HepG2 (cell line): ENCODE data around the gene C2CD3. TPM values are rescaled to one million over a fixed set of nuclear protein-coding genes. Genes with fewer than 3 reads are reported as not detected.
A peak's percentile ranks its signal among the peaks of the same experiment; 100 is the strongest.

Experiments
- BCL6 ChIP-seq: IDR thresholded peaks from 2 replicates; pipeline ENCODE4 v1.6.1; 2016; ENCODE audit warnings: missing genetic modification reagents, missing compliant biosample characterization
- CCAR2 ChIP-seq: fragments of 200-400 bp; formaldehyde crosslinking; optimal IDR thresholded peaks from 2 replicates; pipeline ENCODE3; 2018; ENCODE audit warnings: low read depth, mild to moderate bottlenecking, low read length, moderate library complexity
- DDIT3 ChIP-seq: sonication (generic); formaldehyde crosslinking; IDR thresholded peaks from 2 replicates; pipeline ENCODE4 v1.4.0; 2020; ENCODE audit warnings: mild to moderate bottlenecking, missing genetic modification reagents
- EEA1 ChIP-seq: sonication (generic); formaldehyde crosslinking; IDR thresholded peaks from 2 replicates; pipeline ENCODE4 v1.5.1; 2020; ENCODE audit warnings: mild to moderate bottlenecking, missing genetic modification reagents, borderline replicate concordance
- ETV5 ChIP-seq: IDR thresholded peaks from 2 replicates; pipeline ENCODE4 v1.6.1; 2018; ENCODE audit warnings: missing biosample characterization, missing genetic modification reagents, inconsistent platforms, borderline replicate concordance
- FOXK2 ChIP-seq: fragments of 450-650 bp; IDR thresholded peaks from 2 replicates; pipeline ENCODE4 v1.6.1; 2016
- GLI4 ChIP-seq: sonication (generic); formaldehyde crosslinking; IDR thresholded peaks from 2 replicates; pipeline ENCODE4 v1.5.1; 2020; ENCODE audit warnings: missing genetic modification reagents, mild to moderate bottlenecking, moderate library complexity, borderline replicate concordance
- GTF3A ChIP-seq: sonication (generic); formaldehyde crosslinking; conservative IDR thresholded peaks from 2 replicates; pipeline ENCODE4 v1.4.0; 2020; ENCODE audit warnings: mild to moderate bottlenecking, missing genetic modification reagents
- GZF1 ChIP-seq: sonication (generic); formaldehyde crosslinking; IDR thresholded peaks from 2 replicates; pipeline ENCODE4 v1.5.1; 2020; ENCODE audit warnings: mild to moderate bottlenecking, missing genetic modification reagents
- HOXA5 ChIP-seq: sonication (generic); formaldehyde crosslinking; IDR thresholded peaks from 2 replicates; pipeline ENCODE4 v1.4.0; 2020; ENCODE audit warnings: missing genetic modification reagents
- KDM2A ChIP-seq: sonication (generic); formaldehyde crosslinking; IDR thresholded peaks from 2 replicates; pipeline ENCODE4 v1.4.0; 2020; ENCODE audit warnings: low read depth, missing genetic modification reagents, borderline replicate concordance
- LBX2 ChIP-seq: sonication (generic); formaldehyde crosslinking; IDR thresholded peaks from 2 replicates; pipeline ENCODE4 v1.5.0; 2020; ENCODE audit warnings: missing genetic modification reagents, mild to moderate bottlenecking, borderline replicate concordance
- MTA3 ChIP-seq: sonication (generic); formaldehyde crosslinking; IDR thresholded peaks from 2 replicates; pipeline ENCODE4 v1.4.0; 2020; ENCODE audit warnings: missing genetic modification reagents
- MTERF4 ChIP-seq: sonication (generic); formaldehyde crosslinking; IDR thresholded peaks from 2 replicates; pipeline ENCODE4 v1.8.0; 2023; ENCODE audit warnings: mild to moderate bottlenecking, missing genetic modification reagents
- NBN ChIP-seq: fragments of 450-650 bp; conservative IDR thresholded peaks from 2 replicates; pipeline ENCODE4 v1.6.1; 2017
- NR3C1 ChIP-seq: sonication (generic); formaldehyde crosslinking; IDR thresholded peaks from 2 replicates; pipeline ENCODE4 v1.4.0; 2020; ENCODE audit warnings: missing genetic modification reagents
- RNF219 ChIP-seq: sonication (generic); formaldehyde crosslinking; IDR thresholded peaks from 2 replicates; pipeline ENCODE4 v1.5.0; 2020; ENCODE audit warnings: mild to moderate bottlenecking, missing genetic modification reagents
- SALL2 ChIP-seq: sonication (generic); formaldehyde crosslinking; IDR thresholded peaks from 2 replicates; pipeline ENCODE4 v1.8.1; 2023; ENCODE audit warnings: mild to moderate bottlenecking, missing genetic modification reagents, inconsistent platforms
- SCMH1 ChIP-seq: sonication (generic); formaldehyde crosslinking; IDR thresholded peaks from 2 replicates; pipeline ENCODE4 v1.9.0; 2021; ENCODE audit warnings: missing genetic modification reagents, mild to moderate bottlenecking, borderline replicate concordance
- ZBTB42 ChIP-seq: sonication (generic); formaldehyde crosslinking; IDR thresholded peaks from 2 replicates; pipeline ENCODE4 v1.5.0; 2020; ENCODE audit warnings: mild to moderate bottlenecking, missing genetic modification reagents
- ZNF12 ChIP-seq: sonication (generic); formaldehyde crosslinking; IDR thresholded peaks from 2 replicates; pipeline ENCODE4 v1.5.0; 2020; ENCODE audit warnings: missing genetic modification reagents
- ZNF546 ChIP-seq: sonication (generic); formaldehyde crosslinking; conservative IDR thresholded peaks from 2 replicates; pipeline ENCODE4 v1.8.1; 2023; ENCODE audit warnings: mild to moderate bottlenecking, missing genetic modification reagents
- ZNF556 ChIP-seq: sonication (generic); formaldehyde crosslinking; IDR thresholded peaks from 2 replicates; pipeline ENCODE4 v1.4.0; 2020; ENCODE audit warnings: mild to moderate bottlenecking, missing genetic modification reagents, borderline replicate concordance
- ZNF629 ChIP-seq: sonication (generic); formaldehyde crosslinking; conservative IDR thresholded peaks from 2 replicates; pipeline ENCODE4 v1.5.0; 2020; ENCODE audit warnings: missing genetic modification reagents
- polyA plus RNA-seq, 8 experiments: library from polyadenylated mRNA; depleted of rRNA in 3 of 8; stranded (reverse) in 7 of 8; unstranded in 1 of 8; fragments of >200 nt; fragmentation: Illumina TruSeq in 4 of 8; extraction: Trizol in 4 of 8; gene quantifications; 2 replicates each; pipeline versions ENCODE4 v1.2.1 to v1.2.3, GENCODE V29; 2011 to 2016; ENCODE audit warnings: low read depth in 4 of 8, missing spikeins in 1 of 8, mixed read lengths in 1 of 8; ENCODE audit not compliant: insufficient read depth in 1 of 8
- total RNA-seq, 5 experiments: library from RNA; depleted of rRNA; stranded (reverse); fragments of >200 nt; fragmentation: Illumina TruSeq; extraction: Trizol; gene quantifications; 2 replicates each; pipeline ENCODE4 v1.2.3, GENCODE V29; 2016; ENCODE audit warnings: low read depth in 1 of 5
- TF ChIP-seq, protein P1 (sequence below): sonication (generic); formaldehyde crosslinking; IDR thresholded peaks from 2 replicates; pipeline ENCODE4 v1.4.0; 2020; ENCODE audit warnings: mild to moderate bottlenecking, missing genetic modification reagents

C2CD3 gene
- total and polyA plus RNA-seq, 2 of the 13 experiments (the other 11 are each of a cell fraction or from before 2014, with no cell fraction given): 5.5 to 6.4 TPM

DNA sequence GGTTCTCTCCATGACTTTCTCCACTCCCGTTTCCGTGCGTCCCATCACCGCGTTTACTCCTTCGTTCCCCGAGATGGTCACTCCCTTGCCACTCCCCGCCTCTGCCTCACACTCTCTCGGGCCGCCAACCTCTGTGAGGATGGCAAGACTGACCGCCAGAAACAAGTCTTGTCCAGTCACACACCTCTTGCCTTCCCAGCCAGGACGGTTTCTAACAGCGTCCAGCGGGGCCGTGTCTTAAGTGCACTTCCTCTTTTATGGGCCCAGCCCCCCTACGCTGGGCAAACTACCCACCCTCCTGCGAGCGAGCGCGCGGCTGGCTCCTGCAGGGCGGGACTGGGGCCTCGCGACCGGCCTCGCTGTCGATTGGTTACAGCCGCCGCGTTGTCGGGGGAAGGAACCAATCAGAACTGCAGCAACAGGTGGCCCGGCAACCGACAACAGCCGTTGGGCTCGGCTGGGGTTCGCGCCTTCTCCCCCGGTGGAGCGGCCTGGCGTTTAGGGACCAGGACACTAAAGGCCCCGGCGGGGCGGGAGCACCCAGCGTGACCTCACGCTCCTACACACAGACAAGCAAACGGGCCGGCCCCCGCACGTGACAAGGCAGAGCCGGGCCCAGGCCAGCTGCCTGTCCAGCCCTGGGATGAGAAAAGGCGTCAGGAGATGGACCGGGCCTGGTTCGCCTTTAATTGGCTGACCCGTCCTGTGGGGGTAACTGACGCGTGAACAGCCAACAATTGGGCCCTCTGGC is 187.6 kb downstream of the C2CD3 start (continued):
- TF ChIP-seq MTERF4 (CRISPR knock-in tag) (peak; percentile 95), SALL2 (CRISPR knock-in tag) (peak; percentile 82), ZNF546 (0 out of 2 replicates have a peak, but pooled peaks have one; percentile 77), KDM2A (CRISPR knock-in tag) (peak; percentile 74), EEA1 (no peak), GLI4 (no peak), DDIT3 (no peak), RNF219 (CRISPR knock-in tag) (peak; percentile 81; the same call in 1 of the 2 replicates), BCL6 (peak; percentile 43), NR3C1 (CRISPR knock-in tag) (no peak), GTF3A (CRISPR knock-in tag) (peak; percentile 83; the same call in 1 of the 2 replicates), ZNF629 (CRISPR knock-in tag) (peak; percentile 42; the same call in 1 of the 2 replicates), ETV5 (CRISPR knock-in tag) (peak; percentile 59), SCMH1 (CRISPR knock-in tag) (no peak), FOXK2 (no peak), ZNF12 (CRISPR knock-in tag) (no peak), ZNF556 (CRISPR knock-in tag) (peak; percentile 85; the same call in 1 of the 2 replicates), ZBTB42 (no peak), MTA3 (CRISPR knock-in tag) (no peak), NBN (no peak), LBX2 (CRISPR knock-in tag) (peak; percentile 80), CCAR2 (no peak), GZF1 (CRISPR knock-in tag) (0 out of 2 replicates have a peak, but pooled peaks have one; percentile 37), HOXA5 (CRISPR knock-in tag) (peak; percentile 90)
- TF ChIP-seq, protein P1, sequence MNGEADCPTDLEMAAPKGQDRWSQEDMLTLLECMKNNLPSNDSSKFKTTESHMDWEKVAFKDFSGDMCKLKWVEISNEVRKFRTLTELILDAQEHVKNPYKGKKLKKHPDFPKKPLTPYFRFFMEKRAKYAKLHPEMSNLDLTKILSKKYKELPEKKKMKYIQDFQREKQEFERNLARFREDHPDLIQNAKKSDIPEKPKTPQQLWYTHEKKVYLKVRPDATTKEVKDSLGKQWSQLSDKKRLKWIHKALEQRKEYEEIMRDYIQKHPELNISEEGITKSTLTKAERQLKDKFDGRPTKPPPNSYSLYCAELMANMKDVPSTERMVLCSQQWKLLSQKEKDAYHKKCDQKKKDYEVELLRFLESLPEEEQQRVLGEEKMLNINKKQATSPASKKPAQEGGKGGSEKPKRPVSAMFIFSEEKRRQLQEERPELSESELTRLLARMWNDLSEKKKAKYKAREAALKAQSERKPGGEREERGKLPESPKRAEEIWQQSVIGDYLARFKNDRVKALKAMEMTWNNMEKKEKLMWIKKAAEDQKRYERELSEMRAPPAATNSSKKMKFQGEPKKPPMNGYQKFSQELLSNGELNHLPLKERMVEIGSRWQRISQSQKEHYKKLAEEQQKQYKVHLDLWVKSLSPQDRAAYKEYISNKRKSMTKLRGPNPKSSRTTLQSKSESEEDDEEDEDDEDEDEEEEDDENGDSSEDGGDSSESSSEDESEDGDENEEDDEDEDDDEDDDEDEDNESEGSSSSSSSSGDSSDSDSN: peak; percentile 68
